Glomerular visceral epithelial cell (primary cell): Measurements from ENCODE around the gene TRERF1.
"Not testable (repeated sequence)": the region's sequence is repeated elsewhere in the genome, so short reads cannot be mapped to it uniquely, and the experiment has no call there.

ENCODE experiments used
- DNase-seq: peaks from one replicate; pipeline ENCODE4 v3.0.0-alpha.2; 2016; ENCODE audit errors: extremely low spot score

The TRERF1 gene

DNA sequence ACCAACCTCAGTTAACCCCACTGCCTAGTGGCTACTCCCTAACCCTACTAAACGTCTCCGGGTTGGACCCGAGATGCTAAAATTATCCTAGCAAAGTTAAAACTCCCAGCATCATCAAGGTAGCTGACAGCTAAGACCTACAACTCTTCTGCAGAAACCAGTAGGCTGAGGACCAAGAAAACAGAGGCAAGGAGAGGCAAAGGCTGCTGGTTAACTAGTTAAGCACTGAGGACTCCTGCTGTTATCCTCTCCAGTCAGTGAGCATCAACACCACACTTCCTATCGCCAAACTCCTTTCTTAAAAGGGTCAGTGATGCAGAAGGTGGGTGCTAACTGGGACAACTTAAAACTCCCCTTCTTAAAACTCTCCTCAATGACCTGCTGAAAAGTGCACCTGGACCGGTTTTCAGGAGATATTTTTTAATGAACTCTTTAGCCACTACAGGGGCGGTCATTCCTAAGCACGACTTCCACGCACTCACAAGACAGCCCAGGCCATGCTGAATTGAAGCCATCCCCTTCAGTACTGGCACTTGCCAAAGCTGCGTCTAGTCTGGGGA is 1.7 kb downstream of the TRERF1 start:
- DNase-seq, result no peak

DNA sequence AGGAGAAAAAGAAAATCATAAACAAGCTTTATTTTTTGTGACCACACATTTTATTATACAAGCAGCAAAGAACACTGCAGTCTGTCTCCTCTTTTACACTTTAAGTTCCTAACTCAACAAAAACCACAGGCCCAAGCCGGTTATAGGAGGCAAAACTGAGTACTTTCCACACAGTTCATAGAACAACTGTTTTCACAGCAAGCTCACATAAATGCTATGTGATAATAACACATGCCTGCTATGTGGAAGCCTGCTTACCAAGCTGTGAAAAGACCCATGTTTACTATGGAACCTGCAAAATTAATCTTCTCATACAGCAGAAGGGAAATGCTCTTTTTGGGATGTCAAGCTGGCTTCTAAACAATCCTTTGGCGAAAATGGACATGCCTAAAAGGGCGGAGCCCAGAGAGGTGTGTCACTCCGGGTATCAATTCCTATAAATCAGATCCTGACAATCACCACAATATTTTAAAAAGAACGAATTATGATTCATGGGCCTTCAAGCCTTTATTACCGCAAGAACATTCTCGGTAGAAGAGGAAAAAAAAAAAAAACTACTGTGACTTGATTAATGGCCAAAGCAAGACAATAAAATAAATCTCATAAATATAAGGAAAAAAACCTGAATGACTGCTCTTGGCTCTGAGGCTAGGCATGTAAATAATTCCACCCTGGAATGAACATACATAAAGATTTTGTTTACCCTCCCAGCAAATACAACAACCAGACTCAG is 2.6 kb downstream of the TRERF1 start:
- no peak for DNase-seq

DNA sequence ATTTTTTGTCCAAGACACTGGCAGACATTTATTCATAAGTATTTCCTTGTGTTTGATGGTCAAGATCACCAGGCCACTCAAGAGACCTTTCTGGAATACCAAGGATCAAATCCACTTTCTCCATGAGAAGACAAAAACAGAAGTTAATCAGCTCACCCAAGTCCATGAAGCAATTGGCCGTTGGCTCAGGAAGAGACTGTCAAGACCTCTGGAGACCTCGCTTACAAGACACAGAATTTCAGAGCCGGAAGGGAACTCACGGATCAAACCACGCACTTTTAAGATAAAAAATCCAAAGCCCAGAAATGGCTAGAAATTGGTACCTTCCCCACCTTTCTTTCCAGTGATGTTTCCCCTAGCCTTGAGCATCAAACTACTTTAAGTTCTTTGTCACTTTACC is 3.3 kb downstream of the TRERF1 start:
- no peak for DNase-seq

GRCh38 chr6:42446996-42447395 is 4.7 kb downstream of the TRERF1 start:
- DNase-seq, result no peak

GRCh38 chr6:42446370-42446769 is 5.4 kb downstream of the TRERF1 start:
- DNase-seq, result no peak

- not testable (repeated sequence) for DNase-seq
Observed at GRCh38 chr6:42445955-42446354, 5.8 kb downstream of the TRERF1 start.

GRCh38 chr6:42443312-42444060 is 8.2 kb downstream of the TRERF1 start:
- DNase-seq, result no peak

DNA sequence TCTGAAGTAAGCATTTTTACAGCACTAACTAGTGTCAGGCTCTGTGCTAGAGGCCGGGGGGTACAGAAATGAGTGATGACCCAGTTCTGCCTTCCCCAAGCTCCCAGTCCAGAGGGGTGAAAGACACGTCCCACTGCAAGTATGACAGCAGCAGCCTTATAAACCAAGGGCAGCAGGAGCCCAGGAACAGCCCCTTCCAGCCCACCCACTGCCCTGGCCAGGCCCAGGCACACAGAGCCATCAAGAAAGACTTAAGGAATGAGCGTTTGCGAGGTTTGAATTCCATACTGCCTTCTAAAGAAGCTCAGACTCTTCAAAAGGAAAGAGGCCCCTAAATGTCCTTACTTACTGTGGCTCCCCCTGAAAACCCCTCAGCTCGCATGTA is 10.0 kb downstream of the TRERF1 start:
- DNase-seq, result no peak

DNA sequence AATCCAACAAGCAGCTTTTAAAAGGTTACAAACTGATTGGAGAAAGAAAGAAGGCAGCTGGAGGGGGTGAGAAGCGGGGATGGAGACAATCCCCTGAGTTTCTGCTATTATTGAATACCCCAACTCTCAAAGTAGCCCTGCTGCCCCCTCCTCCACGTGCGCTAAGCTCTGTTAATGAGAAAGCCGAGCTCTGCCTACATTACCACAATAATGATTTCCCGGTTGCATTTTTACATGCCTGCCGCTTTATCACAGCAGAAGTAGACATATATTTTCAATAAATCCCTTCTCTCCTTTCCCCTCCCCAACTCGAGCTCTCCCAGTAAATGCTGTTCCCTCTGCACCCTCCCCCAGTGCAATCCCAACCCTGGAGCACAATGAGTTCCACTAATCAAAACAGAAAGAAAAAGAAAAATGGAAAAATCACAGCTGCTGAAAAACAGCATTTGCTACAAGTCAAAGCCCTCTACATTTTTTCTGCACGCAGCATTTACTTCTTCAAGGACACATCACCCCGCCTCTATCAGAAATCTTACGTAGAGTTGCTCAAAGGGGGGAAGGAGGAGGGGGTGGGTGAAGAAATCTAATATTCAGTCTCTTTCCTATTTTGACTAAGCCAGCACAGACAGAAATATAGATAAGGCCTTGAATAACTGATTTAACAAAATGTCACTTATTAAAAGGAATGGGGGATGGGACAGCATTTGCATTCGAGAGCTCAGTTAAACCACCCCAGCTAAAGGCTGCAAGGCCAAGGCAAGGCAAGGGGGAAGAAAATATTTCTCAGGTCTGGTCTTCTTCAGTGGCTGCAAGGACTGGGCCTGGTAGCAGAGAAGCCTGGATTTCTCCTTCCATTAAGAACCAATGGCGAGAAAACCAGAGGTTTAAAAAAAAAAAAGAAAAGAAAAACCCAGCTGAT is 10.7 kb downstream of the TRERF1 start:
- DNase-seq, result no peak

- no peak for DNase-seq
Observed at GRCh38 chr6:42440027-42440426, 11.7 kb downstream of the TRERF1 start.

GRCh38 chr6:42436825-42437224 is 14.9 kb downstream of the TRERF1 start:
- no peak for DNase-seq

DNA sequence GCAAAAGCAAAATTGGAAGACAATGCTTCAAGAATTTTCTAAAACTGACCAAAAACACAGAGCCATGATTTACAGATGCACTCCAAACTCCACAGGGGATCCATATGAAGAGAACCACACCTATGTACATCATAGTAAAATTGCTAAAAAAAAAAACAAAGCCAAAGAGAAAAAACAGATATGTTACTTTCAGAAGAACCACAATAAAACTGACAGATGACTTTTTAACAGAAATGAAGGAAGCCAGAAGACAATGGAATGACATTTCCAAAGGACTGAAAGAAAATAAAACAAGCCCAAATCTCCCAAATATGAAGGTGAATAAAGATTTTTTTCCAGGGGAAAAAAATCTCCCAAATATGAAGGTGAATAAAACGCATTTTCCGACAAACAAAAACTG is 17.5 kb downstream of the TRERF1 start:
- DNase-seq, result no peak

DNA sequence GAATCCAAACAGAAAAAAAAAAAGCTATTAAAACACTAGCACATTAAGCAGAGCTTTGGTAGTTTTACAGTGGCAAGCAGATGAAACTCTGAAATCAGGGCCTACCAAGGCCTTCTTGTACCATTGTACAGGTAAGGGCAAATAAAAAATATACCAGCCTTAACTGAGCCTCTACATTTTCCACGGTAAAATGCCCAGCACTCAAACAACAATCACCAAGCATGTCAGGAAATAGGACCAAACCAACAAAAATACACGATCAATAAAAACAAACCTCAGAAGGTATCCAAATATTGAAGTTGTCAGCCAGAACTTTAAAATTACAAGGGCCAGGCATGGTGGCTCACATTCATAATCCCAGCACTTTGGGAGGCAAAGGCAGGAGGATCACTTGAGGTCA is 18.3 kb downstream of the TRERF1 start:
- no peak for DNase-seq

DNA sequence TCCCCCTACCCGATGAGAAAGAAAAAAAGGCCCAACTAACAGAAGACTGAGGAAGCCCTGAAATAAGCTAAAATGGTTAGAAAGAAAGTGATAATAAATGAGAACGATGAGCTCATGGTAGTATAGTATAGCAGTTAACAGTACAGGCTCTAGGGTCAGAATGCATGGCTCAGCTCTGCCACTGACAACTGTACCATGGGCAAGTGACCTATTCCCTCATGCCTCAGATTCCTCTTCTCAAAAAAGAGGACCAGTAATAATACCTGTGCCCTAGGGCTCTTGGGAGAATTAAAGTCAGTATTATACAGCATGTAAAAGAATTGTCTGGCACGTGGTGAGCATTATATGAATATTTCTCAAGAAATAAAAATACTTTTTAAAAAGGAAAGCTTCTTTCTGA is 19.8 kb downstream of the TRERF1 start:
- DNase-seq, result no peak

DNA sequence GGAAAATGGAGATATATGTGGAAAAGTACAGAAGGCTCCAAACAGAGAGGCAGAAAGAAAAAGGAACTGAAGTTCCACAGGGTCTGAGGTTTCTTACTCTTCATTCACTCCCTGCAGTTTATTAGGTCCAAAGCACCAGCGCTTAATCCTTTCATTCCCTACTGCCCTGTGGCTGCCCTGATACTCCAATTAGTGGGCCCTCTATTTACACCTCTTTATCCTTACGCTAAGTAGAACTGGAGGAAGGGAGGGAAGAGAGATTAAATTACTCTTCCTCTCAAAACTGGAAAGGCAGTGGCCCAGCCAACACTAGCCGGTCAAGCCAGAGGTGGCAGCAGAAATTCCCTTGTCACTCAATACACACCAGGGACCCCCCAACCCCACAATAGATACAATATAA is 20.4 kb downstream of the TRERF1 start:
- no peak for DNase-seq

DNA sequence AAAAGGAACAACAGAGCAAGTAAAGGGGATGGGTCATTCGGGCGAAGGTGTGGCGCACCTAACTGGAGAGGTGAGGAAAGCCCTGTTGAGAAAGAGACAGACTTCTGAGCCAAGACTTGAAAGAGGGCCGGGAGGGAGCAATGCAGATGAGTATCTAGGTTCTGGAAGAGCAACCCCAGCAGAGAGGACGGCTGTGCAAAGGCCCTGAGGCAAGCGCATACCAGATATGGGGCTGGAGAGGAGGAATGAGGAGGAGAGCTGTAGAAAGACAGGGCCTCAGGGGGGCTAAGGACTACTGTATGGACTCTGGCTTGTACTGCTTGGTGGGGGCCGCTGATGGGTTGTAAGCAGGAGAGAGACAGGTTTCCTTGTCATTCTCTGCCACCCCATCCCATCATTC is 21.9 kb downstream of the TRERF1 start:
- DNase-seq, result no peak

DNA sequence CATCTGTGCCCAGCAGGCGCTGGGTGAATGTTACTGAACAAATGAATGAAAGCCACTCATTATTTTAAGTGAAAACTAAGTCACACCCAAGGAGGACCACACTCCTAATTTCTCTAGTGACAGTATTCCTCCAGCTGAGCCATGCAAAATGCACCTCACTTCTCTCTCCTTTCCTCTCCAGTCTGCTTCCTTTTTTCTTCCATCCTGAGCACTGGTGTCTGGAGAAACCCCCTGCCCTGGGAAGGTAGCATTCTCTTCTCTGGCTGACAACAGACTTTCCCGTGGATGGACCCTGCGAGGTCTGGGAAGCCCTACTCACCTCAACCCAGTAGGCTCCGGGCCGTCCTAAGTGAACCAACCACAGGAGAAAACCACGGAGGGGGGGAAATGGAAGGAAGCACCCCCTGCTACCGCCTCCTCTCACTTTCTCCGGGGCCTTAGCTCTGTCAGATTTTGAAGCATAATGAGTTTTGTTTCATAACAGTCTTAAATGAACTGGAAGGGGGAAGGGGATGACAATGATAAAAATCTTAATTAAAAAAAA is 22.6 kb downstream of the TRERF1 start:
- no peak for DNase-seq

GRCh38 chr6:42428326-42429041 is 23.2 kb downstream of the TRERF1 start:
- no peak for DNase-seq

- no peak for DNase-seq
Observed at GRCh38 chr6:42427871-42428270, 23.9 kb downstream of the TRERF1 start.

DNA sequence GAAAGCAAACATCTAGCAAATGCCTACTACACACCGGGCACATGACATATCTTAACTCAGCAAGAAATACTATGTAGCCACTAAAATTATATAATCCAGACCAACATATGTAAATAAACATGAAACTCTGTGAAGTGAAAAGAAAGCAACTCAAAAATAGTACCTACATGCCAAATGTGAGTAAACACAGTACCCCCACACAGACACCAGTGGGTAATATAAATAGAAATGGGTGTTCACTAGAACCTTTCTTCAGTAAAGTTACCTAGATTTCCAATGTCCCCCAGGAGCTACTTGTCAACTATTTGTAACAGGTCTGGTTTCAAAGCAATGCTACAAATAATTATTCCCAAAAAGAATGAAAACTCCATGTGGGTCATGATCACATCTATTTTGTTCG is 25.5 kb downstream of the TRERF1 start:
- DNase-seq, result no peak

DNA sequence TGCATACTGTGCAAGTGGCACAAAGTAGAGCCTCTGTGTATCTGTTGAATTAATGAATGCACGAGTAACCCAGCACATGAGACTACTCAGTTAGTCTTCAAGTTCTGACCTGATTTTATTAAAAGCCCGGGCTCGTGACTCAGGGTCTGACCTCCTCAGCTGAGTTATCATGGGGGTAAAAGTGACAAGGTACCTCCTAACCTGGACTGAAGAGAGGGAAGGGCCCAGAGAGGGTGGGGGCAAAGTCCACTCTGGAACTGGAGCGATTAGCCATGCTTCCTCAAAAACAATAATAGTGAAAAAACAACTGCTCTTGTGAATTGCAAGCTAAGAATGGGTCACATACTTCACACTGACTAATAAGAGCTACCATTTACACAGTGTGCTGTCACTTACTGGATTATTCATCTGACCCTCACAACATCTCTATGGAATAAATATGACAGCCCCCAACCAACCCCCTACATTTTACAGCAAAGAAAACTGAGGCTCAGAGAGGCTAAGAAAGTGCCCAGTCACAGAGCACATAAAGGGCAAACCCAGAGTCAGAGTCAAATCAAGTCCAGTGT is 26.7 kb downstream of the TRERF1 start:
- no peak for DNase-seq
